Ammon's horn (tissue), 1 donor: ENCODE results near the gene ZNF605.
"Not testable (repeated sequence)": the region's sequence is repeated elsewhere in the genome, so short reads cannot be mapped to it uniquely, and the experiment has no call there.

Source experiments
- DNase-seq: peaks from one replicate; pipeline ENCODE4 v3.0.0-alpha.2; 2016; ENCODE audit warnings: low spot score

ZNF605 gene

DNA sequence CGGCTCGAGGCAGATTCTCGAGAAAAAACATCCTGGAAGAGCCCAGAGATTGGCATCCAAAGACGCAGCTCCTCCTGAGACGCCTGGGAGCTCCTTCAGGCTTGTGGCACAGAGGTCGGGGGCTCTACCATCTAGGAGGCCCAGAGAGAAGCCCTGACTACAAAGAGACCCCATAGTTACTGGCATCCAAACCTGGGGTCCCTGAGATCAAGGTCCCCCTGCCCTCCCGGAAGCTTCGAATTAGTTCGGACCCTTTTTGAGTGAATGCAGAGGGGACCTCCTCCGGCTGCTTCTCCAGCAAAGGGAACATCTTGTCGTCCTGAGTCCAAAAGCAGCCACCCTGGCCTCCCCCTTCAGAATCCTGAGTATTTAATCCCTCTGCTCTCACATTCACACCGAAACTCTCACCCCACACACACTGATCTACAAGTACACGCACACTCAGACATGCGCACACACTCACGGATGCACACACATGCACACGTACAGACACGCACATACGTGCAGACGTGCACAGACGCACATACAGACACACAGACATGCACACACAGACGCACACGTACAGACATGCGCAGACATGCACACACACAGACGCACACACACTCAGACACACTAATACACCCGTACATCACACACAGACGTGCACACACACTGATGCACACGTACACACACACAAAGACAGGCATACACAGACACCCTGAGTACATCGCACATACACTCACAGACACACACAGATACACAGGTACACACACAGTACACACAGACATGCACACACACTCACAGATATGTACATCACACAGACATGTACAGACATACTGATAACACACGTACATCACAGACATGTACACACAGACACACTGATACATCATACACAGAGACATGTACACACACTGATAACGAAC lies 5.9 kb downstream of the ZNF605 start:
- DNase-seq: no peak

DNA sequence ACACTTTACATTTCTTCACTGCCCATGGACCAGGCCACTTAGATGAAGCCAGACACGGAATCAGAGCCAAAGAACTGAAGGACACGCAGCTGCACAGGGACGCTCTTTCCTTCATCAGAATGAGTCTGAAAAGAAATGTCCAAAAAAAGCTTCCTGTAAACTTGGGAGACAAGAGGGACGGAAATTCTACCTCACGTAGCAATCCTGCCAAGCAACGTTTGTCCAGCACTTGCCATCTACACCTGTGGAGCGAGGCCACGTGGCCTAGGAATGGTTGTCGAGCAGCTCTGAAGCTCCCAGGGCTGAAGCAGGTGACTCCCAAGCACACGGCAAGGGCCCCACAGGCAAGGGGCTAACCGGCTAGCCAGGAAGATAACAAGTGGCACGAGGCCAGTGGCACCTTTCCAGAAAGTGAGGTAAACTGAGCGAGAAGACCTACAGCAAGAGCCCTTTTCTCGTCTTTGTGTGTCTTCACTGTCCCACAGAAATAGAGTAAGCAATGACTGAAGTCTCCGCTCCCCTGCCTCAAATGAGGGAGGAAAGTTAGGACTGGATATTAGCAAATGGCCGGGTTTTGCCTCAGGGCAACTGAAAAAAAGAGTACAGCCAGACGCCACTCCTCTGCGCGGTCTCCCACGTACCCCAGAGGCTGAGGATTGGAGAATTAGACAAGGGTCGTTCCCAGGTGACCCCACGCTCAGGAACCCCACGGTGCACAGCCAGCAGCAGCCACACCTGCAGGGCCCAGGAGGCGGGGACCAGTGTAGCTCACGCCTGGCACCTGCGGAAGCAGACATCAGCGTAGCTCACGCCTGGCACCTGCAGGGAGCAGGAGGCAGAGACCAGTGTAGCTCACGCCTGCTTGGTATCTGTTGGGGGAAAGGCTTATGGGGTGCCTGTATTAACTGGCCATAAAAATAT lies 7.7 kb downstream of the ZNF605 start:
- no peak for DNase-seq

DNA sequence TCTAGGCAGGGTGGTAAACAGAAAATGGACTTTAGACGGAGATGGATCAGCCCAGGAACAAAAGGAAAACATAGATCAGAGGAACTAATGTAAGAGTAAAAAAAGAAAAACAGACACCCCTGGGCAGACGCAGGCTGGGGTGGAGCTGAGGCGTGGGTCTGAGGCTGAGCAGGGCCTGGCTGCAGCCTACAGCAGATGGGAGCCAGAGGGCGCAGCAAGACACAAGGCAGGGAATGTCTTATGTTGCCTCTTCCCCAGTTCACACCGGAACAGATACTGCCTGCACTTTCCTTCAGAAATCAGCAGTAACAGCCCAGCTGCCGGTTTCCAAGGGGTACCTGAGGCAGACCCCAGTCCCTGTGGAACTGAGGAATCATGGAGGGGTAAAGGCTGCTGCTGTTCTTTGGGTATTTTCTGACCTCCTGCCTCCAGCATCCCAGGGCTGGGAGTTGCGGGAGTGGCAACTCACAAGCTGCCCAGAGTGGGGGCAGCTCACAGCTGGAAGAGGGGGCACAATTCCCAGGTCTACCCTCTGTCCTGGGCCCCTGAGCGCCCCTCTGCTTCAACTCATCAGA lies 9.8 kb downstream of the ZNF605 start:
- DNase-seq: no peak

DNA sequence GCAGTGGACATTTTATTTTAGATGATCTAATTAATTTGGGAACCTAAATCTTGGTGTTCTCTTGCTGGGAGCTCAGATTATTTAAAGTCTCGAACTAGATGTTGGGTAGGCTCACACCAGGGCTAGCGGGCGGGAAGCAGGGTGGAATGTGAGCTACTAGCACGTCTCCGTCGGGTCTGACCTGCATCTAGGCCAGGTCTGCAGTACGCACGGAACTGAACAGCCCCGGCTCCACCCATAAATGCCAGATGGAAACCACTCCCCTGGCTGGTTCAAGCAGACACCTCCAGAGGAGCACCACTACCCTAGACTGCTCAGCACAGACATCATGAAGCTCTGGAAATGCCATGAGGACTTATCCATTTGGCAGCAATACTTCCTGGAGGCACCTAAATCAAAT lies 10.3 kb downstream of the ZNF605 start:
- no peak for DNase-seq

DNA sequence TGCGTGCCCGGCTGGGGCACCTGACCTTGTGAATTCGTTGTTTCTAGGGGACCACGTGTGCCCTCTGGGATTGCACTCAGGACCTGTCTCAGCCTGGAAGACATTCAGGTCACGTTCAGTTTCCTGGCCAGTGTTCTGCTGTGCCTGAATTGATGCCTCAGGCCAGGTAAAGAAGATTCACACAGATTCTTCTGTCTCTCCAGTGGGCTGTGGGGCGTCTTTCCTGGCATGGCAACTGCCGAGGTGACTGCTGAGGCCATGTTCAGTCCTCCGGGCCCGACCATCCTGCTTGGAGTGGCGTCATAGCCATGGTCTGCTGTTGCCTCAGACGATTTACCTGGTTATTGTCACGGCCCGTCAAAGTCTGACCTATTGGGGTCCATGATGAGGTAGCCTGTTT lies 13.5 kb downstream of the ZNF605 start:
- DNase-seq: no peak

DNA sequence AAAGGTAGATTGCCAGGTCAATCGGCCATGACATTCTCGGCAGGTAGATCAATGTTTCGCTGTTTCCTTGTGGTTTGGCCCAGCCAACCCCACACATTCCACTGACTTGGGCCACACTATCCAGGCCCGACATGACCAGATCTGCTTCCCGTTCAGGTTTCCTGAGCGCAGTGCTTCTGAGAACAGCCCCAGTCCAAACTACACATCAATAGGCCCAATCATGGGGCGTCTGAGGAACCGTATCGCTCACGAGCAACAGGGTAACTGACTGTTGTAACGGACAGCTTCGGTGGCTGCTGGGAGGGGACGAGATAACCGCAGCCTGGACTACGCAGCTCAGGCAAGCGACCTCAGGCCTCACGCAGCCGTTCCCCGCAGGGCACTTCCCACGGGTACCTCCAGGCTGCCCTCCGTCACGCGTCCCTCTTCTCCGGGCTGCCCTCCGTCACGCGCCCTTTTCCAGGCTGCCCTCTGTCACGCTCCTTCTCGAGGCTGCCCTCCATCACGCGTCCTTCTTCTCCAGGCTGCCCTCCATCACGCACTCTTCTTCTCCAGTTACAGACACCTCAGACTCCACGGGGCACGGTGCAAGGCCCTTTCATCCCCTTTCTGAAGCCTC lies 14.7 kb downstream of the ZNF605 start:
- no peak for DNase-seq

DNA sequence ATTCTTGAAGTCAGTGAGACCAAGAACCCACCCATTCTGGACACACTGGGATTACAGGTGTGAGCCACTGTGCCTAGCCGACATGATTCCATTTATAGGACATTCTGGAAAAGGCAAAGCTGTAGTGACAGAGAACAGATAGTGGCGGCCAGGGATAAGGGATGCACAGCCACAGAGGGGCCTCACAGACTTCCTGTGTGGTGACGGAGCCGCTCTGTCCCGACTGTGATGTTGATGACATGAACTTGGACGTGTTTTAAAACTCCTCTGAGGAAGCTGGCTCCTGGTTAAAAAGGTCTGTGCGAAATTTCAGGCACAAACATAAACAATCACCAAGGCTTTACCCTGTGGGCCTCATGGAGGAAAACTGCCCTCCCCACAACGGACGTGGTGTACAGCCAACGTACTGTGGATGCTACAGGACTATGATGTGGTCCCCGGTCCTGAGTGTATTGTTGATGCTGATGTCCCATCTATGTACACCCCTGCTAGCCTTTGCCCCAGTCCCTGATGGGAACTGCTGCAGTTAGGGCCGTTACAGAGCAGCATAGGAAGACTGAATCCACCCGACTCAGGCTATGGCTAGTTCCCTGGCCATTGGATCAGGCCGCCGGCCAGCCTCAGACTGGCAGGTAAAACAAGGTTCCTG lies 15.9 kb downstream of the ZNF605 start:
- DNase-seq: no peak

DNA sequence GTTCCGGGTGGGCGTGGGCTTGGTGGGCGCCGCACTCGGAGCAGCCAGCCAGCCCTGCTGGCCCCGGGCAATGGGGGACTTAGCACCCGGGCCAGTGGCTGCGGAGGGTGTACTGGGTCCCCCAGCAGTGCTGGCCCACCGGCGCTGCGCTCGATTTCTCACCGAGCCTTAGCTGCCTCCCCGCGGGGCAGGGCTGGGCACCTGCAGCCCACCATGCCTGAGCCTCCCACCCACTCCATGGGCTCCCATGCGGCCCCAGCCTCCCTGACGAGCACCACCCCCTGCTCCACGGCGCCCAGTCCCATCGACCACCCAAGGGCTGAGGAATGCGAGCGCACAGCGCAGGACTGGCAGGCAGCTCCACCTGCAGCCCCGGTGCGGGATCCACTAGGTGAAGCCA lies 17.3 kb downstream of the ZNF605 start:
- not testable (repeated sequence) for DNase-seq

DNA sequence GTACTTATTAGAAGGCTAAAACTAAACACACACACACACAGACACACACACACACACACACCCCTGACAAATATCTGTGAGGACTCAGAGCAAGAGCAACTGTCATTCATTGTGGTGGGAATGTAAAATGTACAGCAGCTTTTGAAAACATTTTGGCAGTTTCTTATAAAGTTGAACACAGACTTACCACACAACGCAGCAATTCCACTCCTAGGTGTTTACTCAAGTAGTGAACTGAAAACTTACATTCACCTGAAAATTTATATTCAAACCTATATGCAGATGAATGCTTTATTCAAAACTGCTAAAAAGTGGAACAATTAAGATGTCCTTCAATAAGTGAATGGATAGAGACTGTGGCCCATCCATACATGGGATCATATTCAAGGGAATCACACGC lies 18.6 kb downstream of the ZNF605 start:
- DNase-seq: no peak

DNA sequence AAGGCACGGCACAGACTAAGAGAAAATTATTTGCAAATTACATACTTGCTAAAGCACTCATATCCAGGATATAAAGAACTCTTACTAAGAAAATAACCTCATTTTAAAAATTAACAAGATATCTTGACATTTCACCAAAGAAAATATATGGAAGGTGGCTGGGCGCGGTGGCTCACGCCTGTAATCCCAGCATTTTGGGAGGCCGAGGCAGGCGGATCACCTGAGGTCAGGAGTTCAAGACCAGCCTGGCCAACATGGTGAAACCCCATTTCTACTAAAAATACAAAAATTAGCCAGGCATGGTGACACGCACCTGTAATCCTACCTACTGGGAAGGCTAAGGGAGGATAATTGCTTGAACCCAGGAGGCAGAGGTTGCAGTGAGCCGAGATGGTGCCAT lies 19.2 kb downstream of the ZNF605 start:
- DNase-seq: not testable (repeated sequence)

DNA sequence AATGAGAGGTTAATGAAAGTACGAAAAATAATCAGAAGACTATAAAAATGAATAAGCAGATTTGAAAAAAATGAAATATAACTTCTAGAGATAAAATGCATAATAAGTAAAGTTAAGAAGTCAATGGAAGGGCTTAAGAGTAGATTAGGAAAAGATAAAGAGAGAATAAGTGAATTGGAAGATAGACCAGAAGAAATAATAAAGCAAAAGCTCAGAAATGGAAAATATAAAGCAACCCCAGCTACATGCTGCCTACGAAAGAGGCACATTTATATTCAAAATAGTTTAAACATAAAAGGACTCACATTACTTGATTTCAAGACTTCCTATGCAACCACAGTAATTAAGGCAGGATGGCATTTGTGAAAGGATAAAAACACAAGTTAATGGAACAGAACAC lies 19.9 kb downstream of the ZNF605 start:
- DNase-seq: no peak

DNA sequence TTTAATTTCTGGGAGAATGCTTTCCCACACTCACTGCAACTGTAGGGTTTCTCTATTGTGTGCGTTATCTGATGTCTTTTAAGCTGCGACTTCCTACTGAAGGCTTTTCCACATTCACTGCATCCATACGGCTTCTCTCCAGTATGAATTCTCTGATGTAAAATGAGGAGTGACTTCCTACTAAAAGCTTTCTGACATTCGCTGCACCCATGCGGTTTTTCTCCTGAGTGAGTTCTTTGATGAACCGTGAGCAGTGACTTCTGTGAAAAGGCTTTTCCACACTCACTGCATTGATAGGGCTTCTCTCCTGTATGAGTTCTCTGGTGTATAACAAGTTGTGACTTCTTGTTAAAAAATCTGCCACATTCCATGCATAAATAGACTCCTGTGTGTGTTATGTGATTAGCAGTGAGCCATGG lies 29.7 kb downstream of the ZNF605 start:
- no peak for DNase-seq

DNA sequence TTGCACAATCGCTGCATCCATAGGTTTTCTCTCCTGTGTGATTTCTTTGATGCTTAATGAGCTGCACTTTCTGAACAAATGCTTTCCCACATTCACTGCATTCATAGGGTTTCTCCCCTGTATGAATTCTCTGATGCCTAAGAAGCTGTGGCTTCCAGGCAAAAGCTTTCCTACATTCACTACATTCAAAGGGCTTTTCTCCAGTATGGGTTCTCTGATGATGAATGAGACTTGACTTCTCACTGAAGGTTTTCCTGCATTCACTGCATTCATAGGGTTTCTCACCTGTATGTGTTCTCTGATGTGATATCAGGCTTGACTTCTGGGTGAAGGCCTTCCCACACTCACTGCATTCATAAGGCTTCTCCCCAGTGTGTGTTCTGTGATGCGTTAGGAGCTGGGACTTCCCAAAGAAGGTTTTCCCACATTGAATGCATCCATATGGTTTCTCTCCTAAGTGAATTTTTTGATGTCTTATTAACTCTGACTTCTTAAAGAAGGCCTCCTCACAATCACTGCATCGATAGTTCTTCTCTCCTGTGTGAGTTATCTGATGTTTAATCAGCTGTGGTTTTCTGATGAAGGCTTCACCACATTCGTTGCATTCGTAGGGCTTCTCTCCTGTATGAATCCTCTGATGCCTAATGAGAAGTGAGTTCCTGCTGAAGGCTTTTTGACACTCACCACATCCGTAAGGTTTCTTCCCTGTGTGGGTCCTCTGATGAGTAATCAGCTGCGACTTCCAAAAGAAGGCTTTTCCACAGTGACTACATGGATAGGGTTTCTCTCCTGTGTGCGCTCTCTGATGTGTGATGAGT lies 30.3 kb downstream of the ZNF605 start:
- DNase-seq: no peak

DNA sequence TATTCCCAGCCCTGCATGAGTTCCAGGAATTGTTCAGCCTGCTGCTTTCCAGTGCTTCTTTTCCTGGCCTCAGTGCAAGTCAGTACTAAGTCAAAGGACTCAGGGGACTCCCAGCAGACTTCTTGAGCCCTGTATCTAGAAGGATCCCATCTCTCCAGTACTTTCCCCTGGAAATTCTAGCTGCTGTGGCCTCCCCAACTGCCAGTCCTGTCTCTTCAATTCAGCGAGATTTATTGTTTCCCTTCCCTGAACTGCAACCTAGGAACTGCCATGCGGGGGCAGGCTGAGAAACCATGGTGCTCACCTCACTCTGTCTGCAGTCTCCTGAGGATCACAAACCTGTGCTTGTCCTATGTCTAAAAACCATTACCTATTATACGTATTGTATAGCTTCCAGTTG lies 31.8 kb downstream of the ZNF605 start:
- DNase-seq: no peak

DNA sequence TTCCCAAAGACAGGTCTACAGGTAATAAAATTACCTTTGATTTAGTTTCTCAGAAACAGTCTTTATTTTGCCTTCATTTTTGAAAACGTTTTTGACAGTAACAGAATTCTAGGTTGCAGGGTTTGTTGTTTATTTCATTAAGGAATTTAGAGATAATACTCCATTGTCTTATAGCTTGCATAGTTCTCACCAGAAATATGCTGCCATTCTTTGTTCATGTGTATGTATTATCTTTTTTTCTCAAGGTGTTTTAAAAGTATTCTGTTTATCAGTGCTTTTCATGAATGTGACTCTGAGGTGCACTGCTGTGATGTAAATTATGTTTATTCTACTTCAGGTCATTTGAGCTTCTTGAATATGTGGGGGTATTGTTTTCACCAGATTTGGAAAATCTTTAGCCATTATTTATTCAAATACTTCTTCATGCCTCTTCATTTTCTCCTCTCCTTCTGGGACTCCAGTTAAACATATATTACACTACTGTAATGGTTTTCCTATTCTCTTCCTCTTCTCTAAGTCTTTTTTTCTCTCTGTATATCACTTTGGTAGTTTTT lies 32.7 kb downstream of the ZNF605 start:
- DNase-seq: no peak

DNA sequence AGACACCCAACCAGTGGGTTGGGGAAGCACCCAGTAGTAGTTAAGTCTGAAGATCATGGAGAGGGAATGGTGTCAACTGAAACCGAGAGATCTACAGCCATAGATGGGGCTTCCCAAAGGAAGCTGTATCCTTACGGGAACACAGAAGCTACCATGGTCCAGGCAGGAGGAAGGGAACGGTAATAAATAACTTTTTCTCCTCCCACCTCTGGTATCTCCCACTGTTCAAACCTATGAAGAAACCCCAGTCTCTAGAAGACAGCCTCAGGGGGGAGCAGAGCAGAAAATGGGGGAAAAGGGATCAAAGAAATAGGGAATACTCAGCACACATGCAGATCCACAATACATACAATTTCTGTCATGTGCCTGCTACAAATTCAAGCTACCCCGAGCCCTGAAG lies 33.4 kb downstream of the ZNF605 start:
- DNase-seq: no peak

DNA sequence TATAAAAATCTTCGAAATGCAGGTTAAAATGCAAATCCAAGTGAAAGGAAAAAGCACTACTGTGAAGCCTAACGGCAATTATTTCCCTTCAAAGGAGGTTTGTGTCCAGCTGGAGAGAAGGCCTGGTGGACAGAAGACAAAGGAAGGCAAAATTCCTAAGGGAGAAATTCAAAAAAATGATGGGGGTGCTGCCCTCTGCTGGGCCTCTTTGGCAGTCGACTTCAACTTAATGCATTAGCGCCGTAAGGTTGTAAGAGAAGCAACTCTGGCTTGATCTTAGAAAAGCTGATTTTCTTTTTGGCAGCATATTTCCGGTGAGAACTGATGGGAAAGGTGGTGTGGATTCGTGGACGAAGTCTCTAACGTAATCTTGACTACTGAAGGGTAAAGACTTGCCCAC lies 34.4 kb downstream of the ZNF605 start:
- no peak for DNase-seq

DNA sequence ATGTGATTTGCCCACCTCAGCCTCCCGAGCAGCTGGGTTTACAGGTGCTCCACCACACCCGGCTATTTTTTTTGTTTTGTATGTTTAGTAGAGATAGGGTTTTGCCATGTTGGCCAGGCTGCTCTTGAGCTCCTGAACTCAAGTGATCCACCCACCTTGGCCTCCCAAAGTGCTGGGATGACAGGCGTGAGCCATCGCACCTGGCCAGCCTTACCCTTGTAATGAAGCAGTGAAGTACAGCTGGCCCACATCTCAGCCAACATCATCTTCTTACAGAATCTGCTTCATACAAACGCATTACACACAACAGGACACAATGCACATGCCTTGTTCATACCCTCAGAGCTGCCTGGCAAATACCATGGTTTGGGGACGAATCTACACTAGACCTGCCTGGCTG lies 37.4 kb downstream of the ZNF605 start:
- DNase-seq: no peak

DNA sequence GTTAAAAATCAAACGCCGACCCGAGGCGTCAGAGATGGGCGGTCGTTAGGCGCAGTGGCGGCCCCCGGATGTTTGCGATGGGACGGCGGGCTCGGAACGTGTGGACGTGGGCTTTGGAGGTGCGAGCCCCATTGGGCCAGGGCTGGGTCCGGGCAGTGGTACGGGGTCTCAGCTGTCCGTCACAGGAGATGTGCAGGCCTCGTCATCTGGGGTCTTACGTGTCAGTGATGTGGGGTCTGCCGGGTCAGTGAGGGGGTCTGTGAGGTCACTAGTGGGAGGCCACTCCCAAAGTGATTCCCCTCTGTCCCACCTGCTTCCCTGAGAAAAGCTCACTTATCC lies 47.1 kb downstream of the ZNF605 start:
- no peak for DNase-seq

DNA sequence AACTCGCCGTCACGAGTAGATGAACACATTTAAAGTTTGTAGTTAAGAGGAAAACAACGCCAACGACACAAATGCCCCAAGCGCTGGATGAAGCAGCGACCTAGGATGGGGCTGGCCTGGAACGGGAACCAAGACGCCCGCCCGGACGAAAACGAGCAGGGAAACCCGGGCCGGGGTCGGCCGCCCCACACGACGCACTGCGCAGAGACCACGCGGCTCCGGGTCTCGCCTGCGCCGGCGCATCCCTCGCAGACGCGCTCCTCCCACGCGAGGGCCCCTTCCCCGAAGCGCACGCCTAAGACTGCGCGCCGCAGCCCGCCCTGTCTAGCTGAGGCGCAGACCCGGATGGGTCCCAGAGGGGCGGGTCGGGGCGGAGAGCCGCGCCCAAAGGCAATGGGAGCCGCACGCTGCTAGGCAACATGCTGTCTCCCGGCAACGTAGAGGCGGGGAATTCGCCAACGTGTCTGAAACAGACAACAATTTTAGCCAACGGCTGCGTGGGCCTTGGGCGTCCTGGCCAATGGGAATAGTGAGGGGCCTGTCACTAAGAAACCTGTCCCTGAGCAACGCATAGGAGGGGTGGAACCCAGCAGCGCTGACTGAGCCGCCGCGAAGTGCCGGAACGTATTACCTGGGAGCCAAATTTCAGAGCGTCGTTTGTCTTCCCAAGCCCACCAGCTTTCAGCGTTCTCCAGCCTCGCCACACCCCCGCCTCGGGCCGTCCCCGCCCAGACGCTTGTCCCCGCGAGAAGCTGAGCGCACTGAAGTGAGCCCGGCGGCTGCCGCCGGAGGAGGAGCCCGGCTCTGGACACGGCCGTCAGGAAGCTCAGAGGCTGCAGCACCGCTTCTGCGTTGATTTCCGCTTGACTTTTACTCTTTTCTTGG lies 47.7 kb downstream of the ZNF605 start:
- peak; percentile 99 for DNase-seq
